Esophagus muscularis mucosa (tissue), 4 donors: ENCODE results near the gene P2RX7. TPM values are rescaled to one million over a fixed set of nuclear protein-coding genes. Genes with fewer than 3 reads are reported as not detected.
A peak's percentile ranks its signal among the peaks of the same experiment; 100 is the strongest.

ENCODE experiments used
- DNase-seq: peaks from one replicate; pipeline ENCODE4 v3.0.0-alpha.2; 2017; ENCODE audit errors: extremely low spot score
- H3K27ac ChIP-seq, 4 donors: fragments of 200-600 bp; sonication (generic); replicated peaks in 1 of 4; 1 replicate in 3 of 4; 2 replicates in 1 of 4; pipeline ENCODE4 v1.5.1; 2016 to 2019; ENCODE audit warnings: mild to moderate bottlenecking in 1 of 4
- H3K27me3 ChIP-seq, 4 donors: fragments of 200-600 bp; sonication (generic); one replicate each; pipeline versions ENCODE4 v1.5.1 to v1.6.0; 2016 to 2019
- H3K36me3 ChIP-seq, 4 donors: fragments of 200-600 bp; sonication (generic); one replicate each; pipeline ENCODE4 v1.5.1; 2016 to 2019
- H3K4me1 ChIP-seq, 4 donors: fragments of 200-600 bp; sonication (generic); one replicate each; pipeline ENCODE4 v1.5.1; 2016 to 2019
- H3K4me3 ChIP-seq, 4 donors: fragments of 200-600 bp; sonication (generic); 1 replicate in 2 of 4; 2 replicates in 2 of 4; pipeline ENCODE4 v1.5.1; 2016 to 2019; ENCODE audit warnings: mild to moderate bottlenecking in 4 of 4, moderate library complexity in 1 of 4
- H3K9me3 ChIP-seq, 4 donors: fragments of 200-600 bp; sonication (generic); 1 replicate in 3 of 4; 2 replicates in 1 of 4; pipeline ENCODE4 v1.5.1; 2016 to 2019
- EP300 ChIP-seq: sonication (generic); formaldehyde crosslinking; IDR thresholded peaks from one replicate; pipeline ENCODE4 v1.6.1; 2017; ENCODE audit warnings: antibody characterized with exemption
- POLR2A ChIP-seq: fragments of 450-650 bp; IDR thresholded peaks from one replicate; pipeline ENCODE4 v1.6.1; 2017; ENCODE audit warnings: antibody characterized with exemption, moderate library complexity, mild to moderate bottlenecking, low read depth
- POLR2AphosphoS5 ChIP-seq, 2 donors: sonication (generic); formaldehyde crosslinking; IDR thresholded peaks; one replicate each; pipeline ENCODE4 v1.6.1; 2017; ENCODE audit warnings: antibody characterized with exemption in 2 of 2
- WGBS: methylation state at CpG from one replicate; pipeline ENCODE4 v1.1.5; 2018; 5-methylcytosine and 5-hydroxymethylcytosine counted together
- intact Hi-C: fragments of 100-400 bp; cut with DNase I; formaldehyde crosslinking; loops from one replicate; pipeline ENCODE4 v1.15.1; 2023
- total RNA-seq, 4 donors: library from RNA; depleted of rRNA; stranded (reverse); fragments of >200 nt; gene quantifications; one replicate each; pipeline versions ENCODE4 v1.1.0 to v1.2.1, GENCODE V29; 2016
- TF ChIP-seq, protein P1 (sequence below), 3 experiments: fragments of 200-600 bp in 2 of 3; fragments of 450-650 bp in 1 of 3; sonication (generic) in 2 of 3; IDR thresholded peaks; one replicate each; pipeline ENCODE4 v1.5.1; 2017 to 2019; ENCODE audit warnings: antibody characterized with exemption in 3 of 3, mild to moderate bottlenecking in 2 of 3, moderate library complexity in 1 of 3

Gene P2RX7
- total RNA-seq, 4 donors from 2014 or later, result 1.5 to 4.3 (median 2.7) TPM

DNA sequence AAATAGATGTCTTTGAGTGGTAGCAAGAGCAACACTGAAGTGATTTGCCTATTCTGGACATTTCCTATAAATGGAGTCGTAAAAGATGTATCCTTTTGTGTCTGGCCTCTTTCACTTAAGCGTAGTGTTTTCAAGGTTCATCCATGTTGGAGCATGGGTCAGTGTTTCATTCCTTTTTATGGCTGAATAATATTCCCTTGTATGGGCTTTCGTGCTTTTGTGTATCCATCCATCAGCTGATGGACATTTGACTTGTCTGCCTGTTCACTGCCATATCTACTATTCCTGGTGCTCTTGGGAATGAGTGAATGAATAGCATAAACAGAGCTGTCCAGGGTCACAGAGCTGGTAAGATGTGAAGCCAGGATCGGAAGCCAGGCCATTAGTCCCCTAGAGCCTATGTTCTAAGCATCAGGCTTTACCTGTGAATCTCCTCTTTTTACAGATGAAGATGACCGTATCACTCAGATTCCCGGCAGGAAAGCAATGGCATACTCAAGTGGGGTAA lies 1.8 kb upstream of the P2RX7 start:
- no peak overlapping the region for H3K27ac ChIP-seq
- WGBS, result 92% methylated on average over 6 of the region's 6 CpGs
- intact Hi-C loops, result no loop called here
- no peaks in the 10 kb centered on the region for H3K27me3 ChIP-seq
- H3K4me1 ChIP-seq, result peaks cover 19 to 44% (median 33%) of the 10 kb centered on the region in 4 donors
- H3K36me3 ChIP-seq, result no peaks in the 10 kb centered on the region
- no peaks in the 10 kb centered on the region for H3K9me3 ChIP-seq
- no peak overlapping the region for H3K4me3 ChIP-seq
- no peak for TF ChIP-seq POLR2A
- no peak for TF ChIP-seq EP300
- TF ChIP-seq, protein P1, sequence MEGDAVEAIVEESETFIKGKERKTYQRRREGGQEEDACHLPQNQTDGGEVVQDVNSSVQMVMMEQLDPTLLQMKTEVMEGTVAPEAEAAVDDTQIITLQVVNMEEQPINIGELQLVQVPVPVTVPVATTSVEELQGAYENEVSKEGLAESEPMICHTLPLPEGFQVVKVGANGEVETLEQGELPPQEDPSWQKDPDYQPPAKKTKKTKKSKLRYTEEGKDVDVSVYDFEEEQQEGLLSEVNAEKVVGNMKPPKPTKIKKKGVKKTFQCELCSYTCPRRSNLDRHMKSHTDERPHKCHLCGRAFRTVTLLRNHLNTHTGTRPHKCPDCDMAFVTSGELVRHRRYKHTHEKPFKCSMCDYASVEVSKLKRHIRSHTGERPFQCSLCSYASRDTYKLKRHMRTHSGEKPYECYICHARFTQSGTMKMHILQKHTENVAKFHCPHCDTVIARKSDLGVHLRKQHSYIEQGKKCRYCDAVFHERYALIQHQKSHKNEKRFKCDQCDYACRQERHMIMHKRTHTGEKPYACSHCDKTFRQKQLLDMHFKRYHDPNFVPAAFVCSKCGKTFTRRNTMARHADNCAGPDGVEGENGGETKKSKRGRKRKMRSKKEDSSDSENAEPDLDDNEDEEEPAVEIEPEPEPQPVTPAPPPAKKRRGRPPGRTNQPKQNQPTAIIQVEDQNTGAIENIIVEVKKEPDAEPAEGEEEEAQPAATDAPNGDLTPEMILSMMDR (IDR thresholded peaks at IDR 0.05), result no peak
- no peak for TF ChIP-seq POLR2AphosphoS5 (IDR thresholded peaks at IDR 0.05)
- DNase-seq, result no peak

DNA sequence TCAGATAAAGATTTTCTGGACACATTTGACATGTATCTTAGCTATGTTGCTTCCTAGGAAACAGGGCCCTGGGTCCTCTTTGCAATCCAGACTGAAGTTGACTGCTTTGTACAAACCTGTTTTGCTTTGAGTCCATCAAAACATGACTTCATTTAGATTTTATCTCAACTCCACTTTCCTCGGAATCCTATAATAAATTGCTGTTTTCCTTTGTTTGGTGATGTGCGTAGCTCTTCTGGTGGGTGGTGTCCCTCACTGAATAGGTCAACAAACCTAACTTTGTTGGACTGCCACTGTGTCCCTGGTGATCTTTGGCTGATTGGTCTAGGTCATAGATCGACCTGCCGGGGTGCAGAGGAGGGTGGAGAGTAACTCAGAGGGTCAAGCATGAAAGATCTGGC lies 735 bp upstream of the P2RX7 start:
- 85% methylated on average over 4 of the region's 4 CpGs for WGBS
- Histone ChIP-seq H3K27me3 (no peaks in the 10 kb centered on the region), H3K9me3 (no peaks in the 10 kb centered on the region), H3K4me1 (peaks cover 19 to 44% (median 33%) of the 10 kb centered on the region in 4 donors), H3K27ac (peak overlapping the region in 3 of 4 donors; percentile 17 to 79 (median 64)), H3K36me3 (no peaks in the 10 kb centered on the region), H3K4me3 (no peak overlapping the region)
- no peak for TF ChIP-seq EP300
- TF ChIP-seq, protein P1 (IDR thresholded peaks at IDR 0.05), result no peak
- TF ChIP-seq POLR2AphosphoS5 (IDR thresholded peaks at IDR 0.05), result no peak
- no peak for TF ChIP-seq POLR2A
- no peak for DNase-seq
- intact Hi-C loops, result no loop called here

DNA sequence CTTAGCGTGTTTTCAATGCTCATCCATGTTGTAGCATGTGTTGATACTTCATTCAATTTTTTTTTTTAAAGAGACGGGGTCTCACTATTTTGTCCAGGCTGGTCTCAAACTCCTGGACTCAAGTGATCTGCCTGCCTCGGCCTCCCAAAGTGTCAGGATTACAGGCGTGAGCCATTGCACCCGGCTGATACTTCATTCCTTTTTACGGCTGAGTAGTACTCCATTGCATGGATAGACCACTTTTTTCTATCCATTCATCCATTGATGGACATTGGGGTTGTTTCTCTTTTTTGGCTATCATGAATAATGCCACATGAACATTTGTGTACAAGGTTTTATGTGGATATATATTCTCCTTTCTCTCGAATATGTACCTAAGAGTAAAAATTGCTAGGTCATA lies 1.2 kb downstream of the P2RX7 start:
- no peak for DNase-seq
- intact Hi-C loops, result no loop called here
- H3K4me3 ChIP-seq, result peak overlapping the region in 3 of 4 donors; percentile 54 to 67 (median 54)
- H3K4me1 ChIP-seq, result peaks cover 16 to 39% (median 25%) of the 10 kb centered on the region in 4 donors
- no peaks in the 10 kb centered on the region for H3K9me3 ChIP-seq
- 81% methylated on average over 7 of the region's 7 CpGs for WGBS
- TF ChIP-seq EP300 (no peak), POLR2AphosphoS5 (IDR thresholded peaks at IDR 0.05) (no peak), POLR2A (no peak)
- H3K27me3 ChIP-seq, result no peaks in the 10 kb centered on the region
- no peaks in the 10 kb centered on the region for H3K36me3 ChIP-seq
- peak overlapping the region; percentile 50 to 79 (median 66) for H3K27ac ChIP-seq

DNA sequence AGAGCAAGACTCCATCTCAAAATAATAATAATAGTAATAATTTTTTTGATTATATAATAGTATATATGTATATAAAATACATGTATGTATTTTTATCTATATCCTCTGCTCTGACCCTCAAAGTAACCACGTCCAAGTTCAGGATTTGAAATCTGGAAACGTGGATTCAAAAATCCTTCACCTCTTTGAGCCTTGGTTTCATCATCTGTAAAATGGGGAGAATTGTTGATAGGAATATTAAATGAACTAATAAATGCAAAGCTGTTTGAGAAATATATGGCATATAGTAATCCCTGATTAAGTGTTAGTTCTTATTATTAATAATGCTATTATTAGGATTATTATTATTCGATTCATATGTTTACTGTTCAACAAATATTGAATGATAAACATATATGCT lies 2.6 kb downstream of the P2RX7 start:
- intact Hi-C loops, result no loop called here
- no peaks in the 10 kb centered on the region for H3K9me3 ChIP-seq
- TF ChIP-seq POLR2AphosphoS5 (IDR thresholded peaks at IDR 0.05) (no peak), POLR2A (no peak), EP300 (no peak)
- TF ChIP-seq, protein P1 (IDR thresholded peaks at IDR 0.05), result no peak
- no peaks in the 10 kb centered on the region for H3K27me3 ChIP-seq
- no peak for DNase-seq
- H3K36me3 ChIP-seq, result no peaks in the 10 kb centered on the region
- no peak overlapping the region for H3K27ac ChIP-seq
- no peak overlapping the region for H3K4me3 ChIP-seq
- 94% methylated on average over 3 of the region's 3 CpGs for WGBS
- H3K4me1 ChIP-seq, result peaks cover 9 to 29% (median 18%) of the 10 kb centered on the region in 4 donors

DNA sequence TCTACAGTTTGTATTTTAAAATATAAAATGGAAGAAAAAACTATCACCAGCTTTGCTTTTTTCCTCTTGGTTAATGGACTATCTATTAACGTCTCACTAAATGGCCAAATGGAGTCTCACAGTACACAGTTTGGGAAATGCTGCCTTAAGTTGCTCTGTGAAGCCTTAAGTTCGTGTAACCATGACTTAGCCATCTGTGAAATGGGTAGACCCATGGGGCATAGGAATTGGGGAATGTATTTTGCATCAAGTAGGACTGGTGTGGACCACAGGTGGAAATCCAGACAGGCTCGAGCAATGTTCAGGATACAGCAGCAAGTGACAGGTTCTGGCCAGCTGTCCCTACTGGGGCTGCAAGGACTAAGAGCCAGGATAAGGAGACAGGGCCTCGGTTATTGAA lies 4.8 kb downstream of the P2RX7 start:
- Histone ChIP-seq H3K36me3 (no peaks in the 10 kb centered on the region), H3K9me3 (no peaks in the 10 kb centered on the region), H3K4me1 (peaks cover 9 to 21% (median 13%) of the 10 kb centered on the region in 4 donors), H3K27me3 (no peaks in the 10 kb centered on the region), H3K27ac (no peak overlapping the region), H3K4me3 (no peak overlapping the region)
- no peak for TF ChIP-seq POLR2A
- TF ChIP-seq, protein P1 (IDR thresholded peaks at IDR 0.05), result no peak
- no peak for TF ChIP-seq POLR2AphosphoS5 (IDR thresholded peaks at IDR 0.05)
- TF ChIP-seq EP300, result no peak
- no peak for DNase-seq
- 73% methylated on average over 4 of the region's 4 CpGs for WGBS
- intact Hi-C loops, result no loop called here
